Trophoblast cell (in vitro differentiated cells and primary cell): ENCODE measurements around the gene SLX4IP.

Source experiments
- DNase-seq, 2 donors: peaks; one replicate each; pipeline ENCODE4 v3.0.0-alpha.2; 2016
- H2AFZ ChIP-seq: 2 replicates; pipeline ENCODE4 v1.6.1; 2013; ENCODE audit warnings: low read length, moderate library complexity, mild to moderate bottlenecking; ENCODE audit not compliant: insufficient read depth, poor library complexity
- H2AK5ac ChIP-seq: 2 replicates; pipeline ENCODE4 v1.6.1; 2013; ENCODE audit warnings: mild to moderate bottlenecking, low read length
- H2BK120ac ChIP-seq: 2 replicates; pipeline ENCODE4 v1.6.1; 2013; ENCODE audit warnings: low read length, mild to moderate bottlenecking, moderate library complexity; ENCODE audit not compliant: insufficient read depth, poor library complexity
- H2BK12ac ChIP-seq: 2 replicates; pipeline ENCODE4 v1.6.1; 2013; ENCODE audit warnings: mild to moderate bottlenecking, low read length, moderate library complexity
- H2BK5ac ChIP-seq: 2 replicates; pipeline ENCODE4 v1.6.1; 2013; ENCODE audit warnings: low read length, low read depth, moderate library complexity, mild to moderate bottlenecking; ENCODE audit not compliant: poor library complexity
- H3K14ac ChIP-seq: 2 replicates; pipeline ENCODE4 v1.6.1; 2013; ENCODE audit warnings: mild to moderate bottlenecking, low read length
- H3K18ac ChIP-seq: 2 replicates; pipeline ENCODE4 v1.6.1; 2013; ENCODE audit warnings: mild to moderate bottlenecking, low read length
- H3K23ac ChIP-seq: 2 replicates; pipeline ENCODE4 v1.6.1; 2013; ENCODE audit warnings: low read length
- H3K27ac ChIP-seq: 2 replicates; pipeline ENCODE4 v1.5.1; 2013; ENCODE audit warnings: low read depth, mild to moderate bottlenecking, inconsistent platforms, low read length, moderate library complexity
- H3K27me3 ChIP-seq: 2 replicates; pipeline ENCODE4 v1.6.1; 2013; ENCODE audit warnings: inconsistent platforms, mild to moderate bottlenecking, low read length, moderate library complexity; ENCODE audit not compliant: insufficient read depth
- H3K36me3 ChIP-seq, 2 experiments: 1 replicate in 1 of 2; 2 replicates in 1 of 2; pipeline ENCODE4 v1.6.1; 2013; ENCODE audit warnings: low read length in 2 of 2, mild to moderate bottlenecking in 2 of 2, moderate library complexity in 1 of 2; ENCODE audit not compliant: insufficient read depth in 2 of 2, control insufficient read depth in 1 of 2
- H3K4ac ChIP-seq: 2 replicates; pipeline ENCODE4 v1.6.1; 2013; ENCODE audit warnings: low read depth, mild to moderate bottlenecking, low read length, moderate library complexity
- H3K4me1 ChIP-seq, 2 experiments: 1 replicate in 1 of 2; 2 replicates in 1 of 2; pipeline ENCODE4 v1.6.1; 2013; ENCODE audit warnings: low read length in 2 of 2, mild to moderate bottlenecking in 2 of 2, moderate library complexity in 1 of 2; ENCODE audit not compliant: insufficient read depth in 2 of 2, control insufficient read depth in 1 of 2
- H3K4me2 ChIP-seq: 2 replicates; pipeline ENCODE4 v1.6.1; 2013; ENCODE audit warnings: inconsistent platforms, mild to moderate bottlenecking, low read length, moderate library complexity
- H3K4me3 ChIP-seq: 2 replicates; pipeline ENCODE4 v1.5.1; 2013; ENCODE audit warnings: mild to moderate bottlenecking, low read depth, low read length, inconsistent platforms
- H3K79me1 ChIP-seq: one replicate; pipeline ENCODE4 v1.6.1; 2013; ENCODE audit warnings: low read length
- H3K79me2 ChIP-seq: 2 replicates; pipeline ENCODE4 v1.6.1; 2013; ENCODE audit warnings: low read length, mild to moderate bottlenecking; ENCODE audit not compliant: control insufficient read depth, insufficient read depth, poor library complexity
- H3K9ac ChIP-seq: 2 replicates; pipeline ENCODE4 v1.6.1; 2013; ENCODE audit warnings: mild to moderate bottlenecking, low read length
- H3K9me3 ChIP-seq: 2 replicates; pipeline ENCODE4 v1.6.1; 2013; ENCODE audit warnings: low read depth, mild to moderate bottlenecking, control low read depth, inconsistent platforms, low read length; ENCODE audit not compliant: insufficient read depth
- H4K12ac ChIP-seq: 2 replicates; pipeline ENCODE4 v1.6.1; 2013; ENCODE audit warnings: low read depth, mild to moderate bottlenecking, low read length, moderate library complexity
- H4K8ac ChIP-seq: 2 replicates; pipeline ENCODE4 v1.6.1; 2013; ENCODE audit warnings: low read depth, mild to moderate bottlenecking, low read length, moderate library complexity
- H4K91ac ChIP-seq: one replicate; pipeline ENCODE4 v1.6.1; 2013; ENCODE audit warnings: low read depth, mild to moderate bottlenecking, low read length, moderate library complexity
- WGBS: extraction: QIAGEN DNeasy Blood & Tissue Kit; methylation state at CpG from one replicate; pipeline ENCODE4 v1.1.7; 2013; ENCODE audit warnings: missing lambda C conversion rate; ENCODE audit not compliant: insufficient read length, insufficient coverage; ENCODE audit errors: extremely low coverage; 5-methylcytosine and 5-hydroxymethylcytosine counted together

SLX4IP gene

GRCh38 chr20:10637031-10637559 lies 202.0 kb downstream of the SLX4IP start:
- H3K27ac ChIP-seq, result no peak overlapping the region
- peak overlapping the region; percentile 37 for H2AK5ac ChIP-seq
- no peak overlapping the region for H3K14ac ChIP-seq
- H3K4me2 ChIP-seq, result no peak overlapping the region
- H2BK120ac ChIP-seq, result no peak overlapping the region
- H3K79me1 ChIP-seq, result peaks cover 5% of the 10 kb centered on the region
- no peak overlapping the region for H4K8ac ChIP-seq
- no peaks in the 10 kb centered on the region for H3K9me3 ChIP-seq
- DNase-seq, result no peak
- H3K4me1 ChIP-seq, result peaks cover 13 to 16% of the 10 kb centered on the region in 2 experiments
- peak overlapping the region; percentile 18 for H2AFZ ChIP-seq
- no peak overlapping the region for H2BK12ac ChIP-seq
- H3K18ac ChIP-seq, result no peak overlapping the region
- no peaks in the 10 kb centered on the region for H3K27me3 ChIP-seq
- H2BK5ac ChIP-seq, result no peak overlapping the region
- H3K4ac ChIP-seq, result no peak overlapping the region
- no peak overlapping the region for H4K12ac ChIP-seq
- no peak overlapping the region for H3K4me3 ChIP-seq
- no peak overlapping the region for H4K91ac ChIP-seq
- no peak overlapping the region for H3K9ac ChIP-seq
- no peaks in the 10 kb centered on the region for H3K79me2 ChIP-seq
- peaks cover 33 to 40% of the 10 kb centered on the region in 2 experiments for H3K36me3 ChIP-seq
- no CpG with 5 or more reads among the region's 10 CpGs for WGBS
- H3K23ac ChIP-seq, result no peak overlapping the region

GRCh38 chr20:10637563-10637962 lies 202.5 kb downstream of the SLX4IP start:
- no CpG with 5 or more reads among the region's 6 CpGs for WGBS
- Histone ChIP-seq H4K91ac (no peak overlapping the region), H4K12ac (no peak overlapping the region), H3K4me2 (no peak overlapping the region), H3K9me3 (no peaks in the 10 kb centered on the region), H3K36me3 (peaks cover 37 to 45% of the 10 kb centered on the region in 2 experiments), H2BK5ac (no peak overlapping the region), H3K18ac (no peak overlapping the region), H3K27ac (no peak overlapping the region), H3K27me3 (no peaks in the 10 kb centered on the region), H3K9ac (no peak overlapping the region), H3K79me2 (no peaks in the 10 kb centered on the region), H3K4me1 (peaks cover 10 to 13% of the 10 kb centered on the region in 2 experiments), H2AK5ac (no peak overlapping the region), H3K23ac (no peak overlapping the region), H3K4me3 (no peak overlapping the region), H2BK120ac (no peak overlapping the region), H4K8ac (no peak overlapping the region), H3K14ac (no peak overlapping the region), H3K4ac (no peak overlapping the region), H2AFZ (no peak overlapping the region), H2BK12ac (no peak overlapping the region), H3K79me1 (peaks cover 1% of the 10 kb centered on the region)
- no peak for DNase-seq

GRCh38 chr20:10639077-10639736 lies 204.1 kb downstream of the SLX4IP start:
- H3K14ac ChIP-seq, result no peak overlapping the region
- no peak overlapping the region for H3K4ac ChIP-seq
- H4K8ac ChIP-seq, result no peak overlapping the region
- no peak overlapping the region for H3K18ac ChIP-seq
- no peaks in the 10 kb centered on the region for H3K9me3 ChIP-seq
- H4K12ac ChIP-seq, result no peak overlapping the region
- H3K36me3 ChIP-seq, result peaks cover 47 to 61% of the 10 kb centered on the region in 2 experiments
- no peak overlapping the region for H2AK5ac ChIP-seq
- H3K9ac ChIP-seq, result no peak overlapping the region
- H3K79me1 ChIP-seq, result no peaks in the 10 kb centered on the region
- H3K4me1 ChIP-seq, result peaks cover 2 to 5% of the 10 kb centered on the region in 2 experiments
- H3K23ac ChIP-seq, result no peak overlapping the region
- H2BK12ac ChIP-seq, result no peak overlapping the region
- H3K79me2 ChIP-seq, result no peaks in the 10 kb centered on the region
- no peak overlapping the region for H2BK120ac ChIP-seq
- no peak overlapping the region for H2BK5ac ChIP-seq
- no peaks in the 10 kb centered on the region for H3K27me3 ChIP-seq
- H3K4me3 ChIP-seq, result no peak overlapping the region
- no peak for DNase-seq
- WGBS, result no CpG with 5 or more reads among the region's 23 CpGs
- no peak overlapping the region for H3K27ac ChIP-seq
- no peak overlapping the region for H3K4me2 ChIP-seq
- no peak overlapping the region for H2AFZ ChIP-seq
- H4K91ac ChIP-seq, result no peak overlapping the region

- no peak overlapping the region for H2AFZ ChIP-seq
- peaks cover 54 to 68% of the 10 kb centered on the region in 2 experiments for H3K36me3 ChIP-seq
- H3K79me1 ChIP-seq, result no peaks in the 10 kb centered on the region
- no peaks in the 10 kb centered on the region for H3K79me2 ChIP-seq
- no peak overlapping the region for H3K4ac ChIP-seq
- no peaks in the 10 kb centered on the region for H3K27me3 ChIP-seq
- no peak overlapping the region for H2AK5ac ChIP-seq
- H4K12ac ChIP-seq, result no peak overlapping the region
- no CpG with 5 or more reads among the region's 18 CpGs for WGBS
- no peak overlapping the region for H4K8ac ChIP-seq
- no peak for DNase-seq
- H2BK12ac ChIP-seq, result no peak overlapping the region
- no peak overlapping the region for H2BK5ac ChIP-seq
- H3K9me3 ChIP-seq, result no peaks in the 10 kb centered on the region
- H2BK120ac ChIP-seq, result no peak overlapping the region
- H3K4me3 ChIP-seq, result no peak overlapping the region
- H4K91ac ChIP-seq, result no peak overlapping the region
- no peak overlapping the region for H3K18ac ChIP-seq
- H3K14ac ChIP-seq, result no peak overlapping the region
- H3K4me2 ChIP-seq, result no peak overlapping the region
- H3K27ac ChIP-seq, result no peak overlapping the region
- no peak overlapping the region for H3K9ac ChIP-seq
- H3K23ac ChIP-seq, result no peak overlapping the region
- peaks cover 4 to 7% of the 10 kb centered on the region in 2 experiments for H3K4me1 ChIP-seq
These were observed 204.8 kb downstream of the SLX4IP start for GRCh38 chr20:10639737-10640556.
